ENCODE measurements around the gene TBKBP1. TPM values are rescaled to one million over a fixed set of nuclear protein-coding genes. Genes with fewer than 3 reads are reported as not detected.

TBKBP1 gene
- total RNA-seq, 2 donors from 2014 or later, result 14.5 to 22.9 TPM

DNA sequence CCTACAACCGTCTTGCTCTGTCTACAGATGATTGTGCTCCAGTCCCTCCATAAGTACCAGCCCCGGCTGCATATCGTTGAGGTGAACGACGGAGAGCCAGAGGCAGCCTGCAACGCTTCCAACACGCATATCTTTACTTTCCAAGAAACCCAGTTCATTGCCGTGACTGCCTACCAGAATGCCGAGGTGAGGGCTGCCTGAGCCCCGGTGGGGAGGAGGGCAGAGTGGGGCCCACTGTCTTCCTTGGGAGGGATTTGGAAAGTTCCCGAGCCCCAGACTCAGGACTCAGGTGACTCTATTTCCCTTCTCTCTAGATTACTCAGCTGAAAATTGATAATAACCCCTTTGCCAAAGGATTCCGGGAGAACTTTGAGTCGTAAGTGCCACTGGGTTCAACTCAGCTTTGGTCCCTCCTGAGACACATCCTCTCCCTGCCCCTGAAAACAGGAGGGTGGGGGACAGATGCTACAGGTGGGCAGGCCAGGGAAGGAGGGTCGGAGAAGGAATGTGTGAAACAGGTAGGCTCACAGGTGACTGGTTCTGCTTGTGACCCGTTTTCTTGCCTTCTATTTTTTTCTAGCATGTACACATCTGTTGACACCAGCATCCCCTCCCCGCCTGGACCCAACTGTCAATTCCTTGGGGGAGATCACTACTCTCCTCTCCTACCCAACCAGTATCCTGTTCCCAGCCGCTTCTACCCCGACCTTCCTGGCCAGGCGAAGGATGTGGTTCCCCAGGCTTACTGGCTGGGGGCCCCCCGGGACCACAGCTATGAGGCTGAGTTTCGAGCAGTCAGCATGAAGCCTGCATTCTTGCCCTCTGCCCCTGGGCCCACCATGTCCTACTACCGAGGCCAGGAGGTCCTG lies 50.4 kb downstream of the TBKBP1 start:
- WGBS, 2 experiments (ENCODE audit: insufficient coverage in 1 of 2, insufficient read length in 1 of 2), result 82 to 88% methylated on average over 15 to 22 of the region's 22 CpGs
- H3K36me3 ChIP-seq (ENCODE audit: control insufficient read depth, insufficient read depth, low read length), result no peaks in the 10 kb centered on the region
- Mint-ChIP-seq H3K36me3 (ENCODE audit: low read depth) (no peaks in the 10 kb centered on the region), H3K27me3 (ENCODE audit: insufficient read depth) (peaks cover 29% of the 10 kb centered on the region), H3K4me3 (no peak overlapping the region), H3K4me1 (no peaks in the 10 kb centered on the region), H3K9me3 (no peaks in the 10 kb centered on the region), H3K27ac (no peak overlapping the region)
- peaks cover 31% of the 10 kb centered on the region for H3K27me3 ChIP-seq (ENCODE audit: control insufficient read depth, insufficient read depth, low read length, poor library complexity, severe bottlenecking)
- no peak overlapping the region for H3K27ac ChIP-seq (ENCODE audit: low read depth, low read length)
- no peak overlapping the region for H3K9ac ChIP-seq (ENCODE audit: extremely low read depth, low read length, poor library complexity, severe bottlenecking)
- TF ChIP-seq, protein P1, sequence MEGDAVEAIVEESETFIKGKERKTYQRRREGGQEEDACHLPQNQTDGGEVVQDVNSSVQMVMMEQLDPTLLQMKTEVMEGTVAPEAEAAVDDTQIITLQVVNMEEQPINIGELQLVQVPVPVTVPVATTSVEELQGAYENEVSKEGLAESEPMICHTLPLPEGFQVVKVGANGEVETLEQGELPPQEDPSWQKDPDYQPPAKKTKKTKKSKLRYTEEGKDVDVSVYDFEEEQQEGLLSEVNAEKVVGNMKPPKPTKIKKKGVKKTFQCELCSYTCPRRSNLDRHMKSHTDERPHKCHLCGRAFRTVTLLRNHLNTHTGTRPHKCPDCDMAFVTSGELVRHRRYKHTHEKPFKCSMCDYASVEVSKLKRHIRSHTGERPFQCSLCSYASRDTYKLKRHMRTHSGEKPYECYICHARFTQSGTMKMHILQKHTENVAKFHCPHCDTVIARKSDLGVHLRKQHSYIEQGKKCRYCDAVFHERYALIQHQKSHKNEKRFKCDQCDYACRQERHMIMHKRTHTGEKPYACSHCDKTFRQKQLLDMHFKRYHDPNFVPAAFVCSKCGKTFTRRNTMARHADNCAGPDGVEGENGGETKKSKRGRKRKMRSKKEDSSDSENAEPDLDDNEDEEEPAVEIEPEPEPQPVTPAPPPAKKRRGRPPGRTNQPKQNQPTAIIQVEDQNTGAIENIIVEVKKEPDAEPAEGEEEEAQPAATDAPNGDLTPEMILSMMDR (conservative IDR thresholded peaks at IDR 0.05), result no peak
- no peak overlapping the region for H3K4me3 ChIP-seq (ENCODE audit: low read length)
- no peaks in the 10 kb centered on the region for H3K4me1 ChIP-seq (ENCODE audit: control insufficient read depth, insufficient read depth, low read length)
- no peak for DNase-seq
- H3K9me3 ChIP-seq (ENCODE audit: control insufficient read depth, low read length), result no peaks in the 10 kb centered on the region

DNA sequence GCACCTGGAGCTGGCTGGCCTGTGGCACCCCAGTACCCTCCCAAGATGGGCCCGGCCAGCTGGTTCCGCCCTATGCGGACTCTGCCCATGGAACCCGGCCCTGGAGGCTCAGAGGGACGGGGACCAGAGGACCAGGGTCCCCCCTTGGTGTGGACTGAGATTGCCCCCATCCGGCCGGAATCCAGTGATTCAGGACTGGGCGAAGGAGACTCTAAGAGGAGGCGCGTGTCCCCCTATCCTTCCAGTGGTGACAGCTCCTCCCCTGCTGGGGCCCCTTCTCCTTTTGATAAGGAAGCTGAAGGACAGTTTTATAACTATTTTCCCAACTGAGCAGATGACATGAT lies 51.0 kb downstream of the TBKBP1 start:
- no peak overlapping the region for H3K27ac Mint-ChIP-seq
- Histone ChIP-seq H3K27ac (ENCODE audit: low read depth, low read length) (no peak overlapping the region), H3K27me3 (ENCODE audit: control insufficient read depth, insufficient read depth, low read length, poor library complexity, severe bottlenecking) (peaks cover 34% of the 10 kb centered on the region), H3K4me1 (ENCODE audit: control insufficient read depth, insufficient read depth, low read length) (no peaks in the 10 kb centered on the region), H3K9me3 (ENCODE audit: control insufficient read depth, low read length) (no peaks in the 10 kb centered on the region), H3K9ac (ENCODE audit: extremely low read depth, low read length, poor library complexity, severe bottlenecking) (no peak overlapping the region), H3K4me3 (ENCODE audit: low read length) (no peak overlapping the region), H3K36me3 (ENCODE audit: control insufficient read depth, insufficient read depth, low read length) (no peaks in the 10 kb centered on the region)
- TF ChIP-seq, protein P1 (conservative IDR thresholded peaks at IDR 0.05), result no peak
- H3K4me1 Mint-ChIP-seq, result no peaks in the 10 kb centered on the region
- no peaks in the 10 kb centered on the region for H3K9me3 Mint-ChIP-seq
- H3K27me3 Mint-ChIP-seq (ENCODE audit: insufficient read depth), result peaks cover 33% of the 10 kb centered on the region
- no peak for DNase-seq
- no peak overlapping the region for H3K4me3 Mint-ChIP-seq
- no peaks in the 10 kb centered on the region for H3K36me3 Mint-ChIP-seq (ENCODE audit: low read depth)
- 88 to 98% methylated on average over 9 to 10 of the region's 10 CpGs for WGBS, 2 experiments (ENCODE audit: insufficient coverage in 1 of 2, insufficient read length in 1 of 2)

DNA sequence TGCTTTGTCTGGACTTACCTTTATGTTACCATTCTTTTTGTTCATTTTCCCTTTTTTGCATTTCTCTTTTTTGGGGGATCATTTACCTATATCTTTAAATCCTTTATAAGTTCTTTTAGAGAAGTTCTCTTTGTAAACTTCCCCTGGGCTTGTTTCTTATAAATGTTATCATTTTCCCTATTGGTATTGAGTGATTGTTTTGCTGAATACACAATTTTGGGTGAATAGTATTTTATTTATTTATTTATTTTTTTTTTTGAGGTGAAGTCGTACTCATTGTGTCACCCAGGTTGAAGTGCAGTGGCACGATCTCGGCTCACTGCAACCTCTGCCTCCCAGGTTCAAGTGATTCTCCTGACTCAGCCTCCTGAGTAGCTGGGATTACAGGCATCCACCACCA lies 57.5 kb downstream of the TBKBP1 start:
- no peak overlapping the region for H3K27ac ChIP-seq (ENCODE audit: low read depth, low read length)
- no peak overlapping the region for H3K9ac ChIP-seq (ENCODE audit: extremely low read depth, low read length, poor library complexity, severe bottlenecking)
- H3K4me1 Mint-ChIP-seq, result no peaks in the 10 kb centered on the region
- H3K4me3 Mint-ChIP-seq, result no peak overlapping the region
- TF ChIP-seq, protein P1 (conservative IDR thresholded peaks at IDR 0.05), result no peak
- H3K9me3 Mint-ChIP-seq, result peaks cover 3% of the 10 kb centered on the region
- H3K27me3 ChIP-seq (ENCODE audit: control insufficient read depth, insufficient read depth, low read length, poor library complexity, severe bottlenecking), result peaks cover 49% of the 10 kb centered on the region
- no peak overlapping the region for H3K4me3 ChIP-seq (ENCODE audit: low read length)
- peaks cover 31% of the 10 kb centered on the region for H3K27me3 Mint-ChIP-seq (ENCODE audit: insufficient read depth)
- no peaks in the 10 kb centered on the region for H3K36me3 ChIP-seq (ENCODE audit: control insufficient read depth, insufficient read depth, low read length)
- H3K36me3 Mint-ChIP-seq (ENCODE audit: low read depth), result no peaks in the 10 kb centered on the region
- no peak for DNase-seq
- WGBS, 2 experiments (ENCODE audit: insufficient coverage in 1 of 2, insufficient read length in 1 of 2), result 84% methylated on average over 3 of the region's 3 CpGs; no CpG with 5 or more reads in 1 of the 2 experiments
- H3K4me1 ChIP-seq (ENCODE audit: control insufficient read depth, insufficient read depth, low read length), result no peaks in the 10 kb centered on the region
- H3K27ac Mint-ChIP-seq, result no peak overlapping the region
- peaks cover 6% of the 10 kb centered on the region for H3K9me3 ChIP-seq (ENCODE audit: control insufficient read depth, low read length)

Measured in endodermal cell (in vitro differentiated cells).